Lower leg skin (tissue), 4 donors: ENCODE results near the gene DGKE. TPM values are rescaled to one million over a fixed set of nuclear protein-coding genes. Genes with fewer than 3 reads are reported as not detected.

Experiments
- DNase-seq, 2 donors: peaks; one replicate each; pipeline ENCODE4 v3.0.0-alpha.2; 2019; ENCODE audit warnings: low spot score in 2 of 2
- H3K4me3 ChIP-seq: fragments of 200-600 bp; sonication (generic); 2 replicates; pipeline ENCODE4 v1.5.1; 2017; ENCODE audit warnings: mild to moderate bottlenecking, low read depth; ENCODE audit not compliant: poor library complexity, severe bottlenecking
- POLR2A ChIP-seq, 2 donors: fragments of 450-650 bp; IDR thresholded peaks; one replicate each; pipeline ENCODE4 v1.6.1; 2016 to 2017; ENCODE audit warnings: antibody characterized with exemption in 2 of 2, mild to moderate bottlenecking in 1 of 2, moderate library complexity in 1 of 2
- WGBS, 2 donors: methylation state at CpG; one replicate each; pipeline ENCODE4 v1.1.5; 2018; 5-methylcytosine and 5-hydroxymethylcytosine counted together
- intact Hi-C: fragments of 100-400 bp; cut with DNase I; formaldehyde crosslinking; loops from one replicate; pipeline ENCODE4 v1.15.0; 2023; ENCODE audit warnings: low total_unique reads
- total RNA-seq, 4 donors: library from RNA; depleted of rRNA; stranded (reverse); fragments of >200 nt; gene quantifications; one replicate each; pipeline ENCODE4 v1.1.0, GENCODE V29; 2016
- TF ChIP-seq, protein P1 (sequence below), 3 donors: fragments of 450-650 bp; IDR thresholded peaks; one replicate each; pipeline ENCODE4 v1.5.1; 2016; ENCODE audit warnings: antibody characterized with exemption in 3 of 3, mild to moderate bottlenecking in 3 of 3, moderate library complexity in 2 of 3

The DGKE gene
- total RNA-seq, 4 donors from 2014 or later: 2.5 to 5.7 (median 3.2) TPM

DNA sequence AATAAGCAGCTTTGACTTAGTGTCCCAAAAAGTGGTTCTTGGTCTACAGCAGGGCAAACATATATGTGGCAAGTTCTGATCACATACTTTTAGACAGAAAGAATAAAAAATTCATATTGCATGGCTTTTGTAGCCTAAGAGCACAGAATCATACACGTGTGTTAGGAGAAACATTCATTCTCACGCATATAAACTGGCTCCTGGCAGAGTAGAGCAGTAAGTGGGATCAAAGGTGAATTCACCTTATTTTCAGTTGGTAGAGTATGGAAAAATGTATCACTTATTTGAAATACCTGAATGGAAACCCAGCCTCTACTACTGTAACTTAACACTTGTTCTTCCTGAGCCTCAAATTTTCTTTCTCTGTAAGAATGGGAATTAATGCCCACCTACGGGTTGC, 34.8 kb downstream of the DGKE start:
- WGBS, 2 donors: 77 to 87% methylated on average over 3 of the region's 3 CpGs

DNA sequence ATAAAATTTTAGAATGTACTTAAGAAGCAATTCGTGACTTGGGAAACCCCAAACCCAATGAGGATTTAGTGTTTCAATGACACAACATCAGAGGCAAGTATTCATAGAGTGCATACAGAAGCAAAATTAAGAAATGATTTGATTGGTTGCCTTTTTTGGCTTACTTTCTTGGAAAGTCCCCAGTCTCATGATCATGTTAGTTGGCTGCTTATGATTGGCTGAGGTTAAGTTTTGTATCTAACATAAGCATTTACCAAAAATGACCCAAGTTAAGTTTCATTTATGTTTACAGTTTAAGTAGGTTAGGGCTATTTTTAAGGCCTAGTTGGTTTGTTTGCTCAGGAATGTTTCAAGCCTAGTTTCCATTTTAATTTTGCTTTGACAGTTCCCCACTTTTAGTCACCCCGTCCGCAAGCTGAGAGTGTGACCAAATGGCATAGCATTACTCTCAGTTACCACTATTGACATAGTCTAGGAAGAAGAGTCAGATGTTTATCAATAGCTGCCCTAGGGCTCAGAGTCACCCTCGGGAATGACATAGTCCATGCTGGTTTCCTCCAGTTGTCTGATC, 36.2 kb downstream of the DGKE start:
- no peak for DNase-seq
- intact Hi-C loops: no loop called here
- TF ChIP-seq, protein P1, sequence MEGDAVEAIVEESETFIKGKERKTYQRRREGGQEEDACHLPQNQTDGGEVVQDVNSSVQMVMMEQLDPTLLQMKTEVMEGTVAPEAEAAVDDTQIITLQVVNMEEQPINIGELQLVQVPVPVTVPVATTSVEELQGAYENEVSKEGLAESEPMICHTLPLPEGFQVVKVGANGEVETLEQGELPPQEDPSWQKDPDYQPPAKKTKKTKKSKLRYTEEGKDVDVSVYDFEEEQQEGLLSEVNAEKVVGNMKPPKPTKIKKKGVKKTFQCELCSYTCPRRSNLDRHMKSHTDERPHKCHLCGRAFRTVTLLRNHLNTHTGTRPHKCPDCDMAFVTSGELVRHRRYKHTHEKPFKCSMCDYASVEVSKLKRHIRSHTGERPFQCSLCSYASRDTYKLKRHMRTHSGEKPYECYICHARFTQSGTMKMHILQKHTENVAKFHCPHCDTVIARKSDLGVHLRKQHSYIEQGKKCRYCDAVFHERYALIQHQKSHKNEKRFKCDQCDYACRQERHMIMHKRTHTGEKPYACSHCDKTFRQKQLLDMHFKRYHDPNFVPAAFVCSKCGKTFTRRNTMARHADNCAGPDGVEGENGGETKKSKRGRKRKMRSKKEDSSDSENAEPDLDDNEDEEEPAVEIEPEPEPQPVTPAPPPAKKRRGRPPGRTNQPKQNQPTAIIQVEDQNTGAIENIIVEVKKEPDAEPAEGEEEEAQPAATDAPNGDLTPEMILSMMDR (IDR thresholded peaks at IDR 0.05): no peak
- no peak for TF ChIP-seq POLR2A (IDR thresholded peaks at IDR 0.05)
- no peak overlapping the region for H3K4me3 ChIP-seq
- WGBS, 2 donors: 86 to 92% methylated on average over 4 of the region's 4 CpGs

More for the DNA sequence above, 34.8 kb downstream of the DGKE start:
- no peak overlapping the region for H3K4me3 ChIP-seq
- intact Hi-C loops: no loop called here
- no peak for TF ChIP-seq POLR2A (IDR thresholded peaks at IDR 0.05)
- TF ChIP-seq, protein P1 (IDR thresholded peaks at IDR 0.05): no peak
- DNase-seq: no peak

DNA sequence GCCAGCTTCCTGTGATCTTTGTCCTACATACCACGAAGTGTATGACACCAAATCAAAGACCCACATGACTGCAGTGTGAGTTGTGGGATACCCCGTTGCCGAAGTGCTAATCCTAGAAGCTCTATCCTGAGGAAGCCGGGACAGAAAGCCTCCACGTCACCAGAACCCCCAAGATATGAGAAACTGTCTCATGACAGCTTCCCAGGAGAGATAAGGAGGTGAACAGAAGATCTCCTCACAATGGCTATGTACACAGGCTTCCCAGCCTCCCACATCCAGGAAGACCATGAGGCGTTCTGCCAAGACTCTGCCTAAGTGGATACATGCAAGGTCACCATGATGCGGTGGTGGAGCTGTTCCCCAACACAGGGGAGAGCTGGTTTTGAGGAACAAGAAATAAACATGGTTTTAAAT, 42.8 kb downstream of the DGKE start:
- no peak overlapping the region for H3K4me3 ChIP-seq
- DNase-seq: no peak
- TF ChIP-seq, protein P1 (IDR thresholded peaks at IDR 0.05): no peak
- no peak for TF ChIP-seq POLR2A (IDR thresholded peaks at IDR 0.05)
- intact Hi-C loops: no loop called here
- WGBS, 2 donors: 87% methylated on average over 7 of the region's 7 CpGs

DNA sequence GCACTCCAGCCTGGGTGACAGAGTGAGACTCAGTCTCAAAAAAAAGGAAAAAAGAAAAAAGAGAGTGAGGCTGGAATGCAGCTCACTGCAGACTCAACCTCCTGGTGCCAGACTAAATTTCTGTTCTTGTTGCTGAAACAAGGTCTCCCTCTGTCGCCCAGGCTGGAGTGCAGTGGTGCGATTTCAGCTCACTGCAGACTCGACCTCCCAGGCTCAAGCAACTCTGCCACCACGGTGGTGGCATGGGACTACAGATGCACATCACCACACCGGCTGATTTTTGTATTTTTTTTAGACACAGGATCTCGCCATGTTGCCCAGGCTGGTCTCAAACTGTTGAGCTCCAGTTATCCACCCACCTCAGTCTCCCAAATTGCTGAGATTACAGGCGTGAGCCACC, 45.3 kb downstream of the DGKE start:
- TF ChIP-seq, protein P1 (IDR thresholded peaks at IDR 0.05): no peak
- TF ChIP-seq POLR2A (IDR thresholded peaks at IDR 0.05): no peak
- 92 to 95% methylated on average over 7 of the region's 7 CpGs for WGBS, 2 donors
- no peak overlapping the region for H3K4me3 ChIP-seq
- no peak for DNase-seq
- intact Hi-C loops: no loop called here

DNA sequence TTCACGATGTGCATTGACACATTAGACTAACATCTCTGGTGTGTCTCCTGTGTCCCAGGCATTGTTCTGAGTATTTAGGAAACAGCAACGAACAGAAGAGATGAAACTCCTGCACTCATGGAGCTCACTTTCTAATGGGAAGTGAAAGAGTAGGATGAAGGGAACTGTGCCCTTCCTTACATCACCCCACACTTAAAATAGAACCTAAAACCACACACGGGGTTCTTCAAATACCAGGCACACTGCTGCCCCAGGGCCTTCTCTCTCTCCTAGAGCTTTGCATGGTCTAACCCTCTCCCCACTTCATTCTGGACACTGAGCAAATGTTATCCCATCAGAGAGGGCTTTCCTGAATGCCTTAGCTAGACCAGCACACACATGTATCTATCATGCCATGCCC, 46.2 kb downstream of the DGKE start:
- no peak overlapping the region for H3K4me3 ChIP-seq
- WGBS, 2 donors: 62 to 68% methylated on average over 3 of the region's 3 CpGs
- no peak for DNase-seq
- intact Hi-C loops: no loop called here
- no peak for TF ChIP-seq POLR2A (IDR thresholded peaks at IDR 0.05)
- TF ChIP-seq, protein P1 (IDR thresholded peaks at IDR 0.05): no peak

DNA sequence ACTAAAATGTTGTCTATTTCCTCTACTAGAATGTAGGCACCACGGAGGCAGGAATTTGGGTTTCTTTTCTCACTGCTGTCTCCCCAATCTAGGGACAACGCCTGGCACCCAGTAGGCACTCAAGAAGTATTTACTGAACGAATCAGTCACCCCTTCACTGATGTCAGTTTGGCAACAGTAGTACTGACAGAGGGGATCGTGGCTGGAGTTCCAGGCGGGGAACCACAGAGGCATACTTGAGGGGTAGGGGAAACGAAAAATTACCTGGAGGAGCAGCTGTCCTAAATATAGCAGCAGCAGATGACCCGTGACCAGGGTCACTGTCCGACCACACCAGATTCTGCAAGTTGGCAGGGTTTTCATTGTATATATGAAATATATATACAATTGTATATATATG, 46.6 kb downstream of the DGKE start:
- intact Hi-C loops: no loop called here
- 82% methylated on average over 8 of the region's 8 CpGs for WGBS, 2 donors
- H3K4me3 ChIP-seq: no peak overlapping the region
- no peak for DNase-seq
- TF ChIP-seq, protein P1 (IDR thresholded peaks at IDR 0.05): no peak
- TF ChIP-seq POLR2A (IDR thresholded peaks at IDR 0.05): no peak
